Kidney glomerular epithelial cell (primary cell): ENCODE results near the gene MLPH.
A peak's percentile ranks its signal among the peaks of the same experiment; 100 is the strongest.

ENCODE experiments used
- DNase-seq: peaks from one replicate; lab custom pipeline; 2025; lab: John Stamatoyannopoulos, UW

The MLPH gene

GRCh38 chr2:237546040-237546875 lies 59.2 kb downstream of the MLPH start:
- DNase-seq: no peak

- no peak for DNase-seq
Observed at GRCh38 chr2:237546876-237547395, 59.9 kb downstream of the MLPH start.

GRCh38 chr2:237547841-237548416 lies 60.9 kb downstream of the MLPH start:
- no peak for DNase-seq

GRCh38 chr2:237549216-237549615 lies 62.2 kb downstream of the MLPH start:
- no peak for DNase-seq

- no peak for DNase-seq
Observed at GRCh38 chr2:237549643-237550415, 62.8 kb downstream of the MLPH start.

- DNase-seq: no peak
Observed at GRCh38 chr2:237551071-237551574, 64.1 kb downstream of the MLPH start.

GRCh38 chr2:237552908-237553307 lies 65.9 kb downstream of the MLPH start:
- DNase-seq: no peak

- no peak for DNase-seq
Observed at GRCh38 chr2:237553948-237554347, 66.9 kb downstream of the MLPH start.

- no peak for DNase-seq
Observed at GRCh38 chr2:237555560-237555959, 68.5 kb downstream of the MLPH start.

- DNase-seq: no peak
Observed at GRCh38 chr2:237556773-237557632, 70.0 kb downstream of the MLPH start.

GRCh38 chr2:237557633-237558015 lies 70.6 kb downstream of the MLPH start:
- DNase-seq: no peak

- peak; percentile 48 for DNase-seq
Observed at GRCh38 chr2:237558961-237559641, 72.0 kb downstream of the MLPH start.

GRCh38 chr2:237561221-237561620 lies 74.2 kb downstream of the MLPH start:
- no peak for DNase-seq

GRCh38 chr2:237563816-237564215 lies 76.8 kb downstream of the MLPH start:
- peak; percentile 37 for DNase-seq

GRCh38 chr2:237564526-237565131 lies 77.6 kb downstream of the MLPH start:
- no peak for DNase-seq

GRCh38 chr2:237565974-237566373 lies 78.9 kb downstream of the MLPH start:
- no peak for DNase-seq

- no peak for DNase-seq
Observed at GRCh38 chr2:237566401-237567235, 79.6 kb downstream of the MLPH start, which contains the start of gene PRLH. Gene PRLH (plus strand): TSS chr2:237566574. CDS start chr2:237566574, 0 bp downstream.

- no peak for DNase-seq
Observed at GRCh38 chr2:237567276-237568029, 80.4 kb downstream of the MLPH start.
